SK-N-SH treated with all-trans-retinoic acid at 6 μM for 48 hours (cell line): Measurements from ENCODE around the gene ATP8A2.
"Not testable (repeated sequence)": the region's sequence is repeated elsewhere in the genome, so short reads cannot be mapped to it uniquely, and the experiment has no call there.

ENCODE experiments used
- ATAC-seq: fragments of 200-7000 bp; cut with Tn5 transposase; 3 replicates; pipeline ENCODE4 v1.9.1; 2020; ENCODE audit warnings: mild to moderate bottlenecking, moderate library complexity
- ARNTL ChIP-seq: fragments of 450-650 bp; formaldehyde crosslinking; IDR thresholded peaks from 2 replicates; pipeline ENCODE4 v1.5.0; 2020; ENCODE audit warnings: low read depth, mild to moderate bottlenecking, moderate library complexity, borderline replicate concordance
- BACH2 ChIP-seq: fragments of 250-450 bp; sonication (Bioruptor Pico); IDR thresholded peaks from 2 replicates; pipeline ENCODE4 v1.9.0; 2021; ENCODE audit warnings: mild to moderate bottlenecking, borderline replicate concordance
- CSDC2 ChIP-seq: fragments of 250-450 bp; sonication (Bioruptor Pico); IDR thresholded peaks from 2 replicates; pipeline ENCODE4 v1.5.0; 2020; ENCODE audit warnings: mild to moderate bottlenecking, moderate library complexity
- ESRRG ChIP-seq: fragments of 250-450 bp; sonication (Bioruptor Pico); IDR thresholded peaks from 2 replicates; pipeline ENCODE4 v1.6.1; 2021; ENCODE audit warnings: mild to moderate bottlenecking
- ISL1 ChIP-seq: fragments of 250-450 bp; sonication (Bioruptor Pico); IDR thresholded peaks from 2 replicates; pipeline ENCODE4 v2.1.2; 2022; ENCODE audit warnings: mild to moderate bottlenecking, moderate library complexity
- OSR1 ChIP-seq: fragments of 250-450 bp; sonication (Bioruptor Pico); IDR thresholded peaks from 2 replicates; pipeline ENCODE4 v1.8.0; 2022; ENCODE audit warnings: moderate library complexity, mild to moderate bottlenecking, inconsistent platforms
- PPARA ChIP-seq: fragments of 250-450 bp; sonication (Bioruptor Pico); IDR thresholded peaks from 2 replicates; pipeline ENCODE4 v1.5.0; 2020; ENCODE audit warnings: mild to moderate bottlenecking, borderline replicate concordance
- RARB ChIP-seq: fragments of 250-450 bp; sonication (Bioruptor Pico); IDR thresholded peaks from 2 replicates; pipeline ENCODE4 v1.8.0; 2021; ENCODE audit warnings: mild to moderate bottlenecking, moderate library complexity
- SNAI2 ChIP-seq: fragments of 250-450 bp; sonication (Bioruptor Pico); IDR thresholded peaks from 2 replicates; pipeline ENCODE4 v1.5.0; 2020; ENCODE audit warnings: mild to moderate bottlenecking, moderate library complexity
- TCF4 ChIP-seq: fragments of 250-450 bp; sonication (Bioruptor Pico); IDR thresholded peaks from 2 replicates; pipeline ENCODE4 v1.8.0; 2021; ENCODE audit warnings: mild to moderate bottlenecking, moderate library complexity, borderline replicate concordance
- ZC3H10 ChIP-seq: fragments of 250-450 bp; sonication (Bioruptor Pico); IDR thresholded peaks from 2 replicates; pipeline ENCODE4 v1.5.1; 2021; ENCODE audit warnings: mild to moderate bottlenecking, moderate library complexity
- ZFP3 ChIP-seq: fragments of 250-450 bp; sonication (Bioruptor Pico); IDR thresholded peaks from 2 replicates; pipeline ENCODE4 v1.5.0; 2020; ENCODE audit warnings: mild to moderate bottlenecking, moderate library complexity
- ZFP30 ChIP-seq: fragments of 450-650 bp; formaldehyde crosslinking; IDR thresholded peaks from 2 replicates; pipeline ENCODE4 v1.5.0; 2022; ENCODE audit warnings: mild to moderate bottlenecking, moderate library complexity
- ZNF565 ChIP-seq: fragments of 450-650 bp; formaldehyde crosslinking; conservative IDR thresholded peaks from 2 replicates; pipeline ENCODE4 v1.5.0; 2020; ENCODE audit warnings: low read depth, mild to moderate bottlenecking, moderate library complexity
- ZNF70 ChIP-seq: fragments of 450-650 bp; formaldehyde crosslinking; IDR thresholded peaks from 2 replicates; pipeline ENCODE4 v1.5.0; 2020; ENCODE audit warnings: mild to moderate bottlenecking, moderate library complexity
- ZNF8 ChIP-seq: fragments of 450-650 bp; formaldehyde crosslinking; IDR thresholded peaks from 2 replicates; pipeline ENCODE4 v1.5.0; 2020; ENCODE audit warnings: mild to moderate bottlenecking, moderate library complexity
- TF ChIP-seq, protein P1 (sequence below): fragments of 250-450 bp; sonication (Bioruptor Pico); IDR thresholded peaks from 2 replicates; pipeline ENCODE4 v1.5.1; 2020; ENCODE audit warnings: low read depth, mild to moderate bottlenecking, moderate library complexity
- TF ChIP-seq, protein P2 (sequence below): fragments of 250-450 bp; sonication (Bioruptor Pico); IDR thresholded peaks from 2 replicates; pipeline ENCODE4 v1.8.0; 2020; ENCODE audit warnings: mild to moderate bottlenecking, moderate library complexity, borderline replicate concordance
- TF ChIP-seq, protein P3 (sequence below): fragments of 250-450 bp; sonication (Bioruptor Pico); IDR thresholded peaks from 2 replicates; pipeline ENCODE4 v1.5.0; 2020; ENCODE audit warnings: mild to moderate bottlenecking, moderate library complexity
- TF ChIP-seq, protein P4 (sequence below): fragments of 250-450 bp; sonication (Bioruptor Pico); IDR thresholded peaks from 2 replicates; pipeline ENCODE4 v1.5.1; 2021; ENCODE audit warnings: mild to moderate bottlenecking, moderate library complexity
- TF ChIP-seq, protein P5 (sequence below): fragments of 250-450 bp; sonication (Bioruptor Pico); IDR thresholded peaks from 2 replicates; pipeline ENCODE4 v1.8.0; 2021; ENCODE audit warnings: low read depth, mild to moderate bottlenecking, moderate library complexity, borderline replicate concordance

Gene ATP8A2

DNA sequence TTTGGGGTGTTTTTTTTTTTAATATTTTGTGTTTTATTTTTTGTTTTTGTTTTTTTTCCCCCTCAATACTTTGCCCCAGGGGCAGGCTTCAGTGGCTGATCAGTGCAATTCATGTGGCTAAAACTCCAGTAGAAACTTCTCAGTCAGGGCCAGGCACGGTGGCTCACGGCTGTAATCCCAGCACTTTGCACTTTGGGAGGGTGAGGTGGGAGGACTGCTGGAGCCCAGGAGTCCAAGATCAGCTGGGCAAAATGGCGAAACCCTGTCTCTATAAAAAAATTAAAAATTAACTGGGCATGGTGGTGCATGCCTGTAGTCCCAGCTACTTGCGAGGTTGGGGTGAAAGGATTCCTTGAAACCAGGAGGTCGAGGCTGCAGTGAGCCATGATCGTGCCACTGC is 17.4 kb upstream of the ATP8A2 start:
- TF ChIP-seq ZFP3 (CRISPR knock-in tag), result no peak
- TF ChIP-seq, protein P1, sequence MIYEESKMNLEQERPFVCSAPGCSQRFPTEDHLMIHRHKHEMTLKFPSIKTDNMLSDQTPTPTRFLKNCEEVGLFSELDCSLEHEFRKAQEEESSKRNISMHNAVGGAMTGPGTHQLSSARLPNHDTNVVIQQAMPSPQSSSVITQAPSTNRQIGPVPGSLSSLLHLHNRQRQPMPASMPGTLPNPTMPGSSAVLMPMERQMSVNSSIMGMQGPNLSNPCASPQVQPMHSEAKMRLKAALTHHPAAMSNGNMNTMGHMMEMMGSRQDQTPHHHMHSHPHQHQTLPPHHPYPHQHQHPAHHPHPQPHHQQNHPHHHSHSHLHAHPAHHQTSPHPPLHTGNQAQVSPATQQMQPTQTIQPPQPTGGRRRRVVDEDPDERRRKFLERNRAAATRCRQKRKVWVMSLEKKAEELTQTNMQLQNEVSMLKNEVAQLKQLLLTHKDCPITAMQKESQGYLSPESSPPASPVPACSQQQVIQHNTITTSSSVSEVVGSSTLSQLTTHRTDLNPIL, result no peak
- TF ChIP-seq SNAI2 (CRISPR knock-in tag), result no peak
- TF ChIP-seq, protein P2, sequence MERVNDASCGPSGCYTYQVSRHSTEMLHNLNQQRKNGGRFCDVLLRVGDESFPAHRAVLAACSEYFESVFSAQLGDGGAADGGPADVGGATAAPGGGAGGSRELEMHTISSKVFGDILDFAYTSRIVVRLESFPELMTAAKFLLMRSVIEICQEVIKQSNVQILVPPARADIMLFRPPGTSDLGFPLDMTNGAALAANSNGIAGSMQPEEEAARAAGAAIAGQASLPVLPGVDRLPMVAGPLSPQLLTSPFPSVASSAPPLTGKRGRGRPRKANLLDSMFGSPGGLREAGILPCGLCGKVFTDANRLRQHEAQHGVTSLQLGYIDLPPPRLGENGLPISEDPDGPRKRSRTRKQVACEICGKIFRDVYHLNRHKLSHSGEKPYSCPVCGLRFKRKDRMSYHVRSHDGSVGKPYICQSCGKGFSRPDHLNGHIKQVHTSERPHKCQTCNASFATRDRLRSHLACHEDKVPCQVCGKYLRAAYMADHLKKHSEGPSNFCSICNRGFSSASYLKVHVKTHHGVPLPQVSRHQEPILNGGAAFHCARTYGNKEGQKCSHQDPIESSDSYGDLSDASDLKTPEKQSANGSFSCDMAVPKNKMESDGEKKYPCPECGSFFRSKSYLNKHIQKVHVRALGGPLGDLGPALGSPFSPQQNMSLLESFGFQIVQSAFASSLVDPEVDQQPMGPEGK, result no peak
- TF ChIP-seq ZFP30, result no peak
- no peak for TF ChIP-seq PPARA
- TF ChIP-seq, protein P3, sequence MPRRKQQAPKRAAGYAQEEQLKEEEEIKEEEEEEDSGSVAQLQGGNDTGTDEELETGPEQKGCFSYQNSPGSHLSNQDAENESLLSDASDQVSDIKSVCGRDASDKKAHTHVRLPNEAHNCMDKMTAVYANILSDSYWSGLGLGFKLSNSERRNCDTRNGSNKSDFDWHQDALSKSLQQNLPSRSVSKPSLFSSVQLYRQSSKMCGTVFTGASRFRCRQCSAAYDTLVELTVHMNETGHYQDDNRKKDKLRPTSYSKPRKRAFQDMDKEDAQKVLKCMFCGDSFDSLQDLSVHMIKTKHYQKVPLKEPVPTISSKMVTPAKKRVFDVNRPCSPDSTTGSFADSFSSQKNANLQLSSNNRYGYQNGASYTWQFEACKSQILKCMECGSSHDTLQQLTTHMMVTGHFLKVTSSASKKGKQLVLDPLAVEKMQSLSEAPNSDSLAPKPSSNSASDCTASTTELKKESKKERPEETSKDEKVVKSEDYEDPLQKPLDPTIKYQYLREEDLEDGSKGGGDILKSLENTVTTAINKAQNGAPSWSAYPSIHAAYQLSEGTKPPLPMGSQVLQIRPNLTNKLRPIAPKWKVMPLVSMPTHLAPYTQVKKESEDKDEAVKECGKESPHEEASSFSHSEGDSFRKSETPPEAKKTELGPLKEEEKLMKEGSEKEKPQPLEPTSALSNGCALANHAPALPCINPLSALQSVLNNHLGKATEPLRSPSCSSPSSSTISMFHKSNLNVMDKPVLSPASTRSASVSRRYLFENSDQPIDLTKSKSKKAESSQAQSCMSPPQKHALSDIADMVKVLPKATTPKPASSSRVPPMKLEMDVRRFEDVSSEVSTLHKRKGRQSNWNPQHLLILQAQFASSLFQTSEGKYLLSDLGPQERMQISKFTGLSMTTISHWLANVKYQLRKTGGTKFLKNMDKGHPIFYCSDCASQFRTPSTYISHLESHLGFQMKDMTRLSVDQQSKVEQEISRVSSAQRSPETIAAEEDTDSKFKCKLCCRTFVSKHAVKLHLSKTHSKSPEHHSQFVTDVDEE (CRISPR knock-in tag), result no peak
- no peak for TF ChIP-seq ZNF70 (CRISPR knock-in tag)
- TF ChIP-seq, protein P4, sequence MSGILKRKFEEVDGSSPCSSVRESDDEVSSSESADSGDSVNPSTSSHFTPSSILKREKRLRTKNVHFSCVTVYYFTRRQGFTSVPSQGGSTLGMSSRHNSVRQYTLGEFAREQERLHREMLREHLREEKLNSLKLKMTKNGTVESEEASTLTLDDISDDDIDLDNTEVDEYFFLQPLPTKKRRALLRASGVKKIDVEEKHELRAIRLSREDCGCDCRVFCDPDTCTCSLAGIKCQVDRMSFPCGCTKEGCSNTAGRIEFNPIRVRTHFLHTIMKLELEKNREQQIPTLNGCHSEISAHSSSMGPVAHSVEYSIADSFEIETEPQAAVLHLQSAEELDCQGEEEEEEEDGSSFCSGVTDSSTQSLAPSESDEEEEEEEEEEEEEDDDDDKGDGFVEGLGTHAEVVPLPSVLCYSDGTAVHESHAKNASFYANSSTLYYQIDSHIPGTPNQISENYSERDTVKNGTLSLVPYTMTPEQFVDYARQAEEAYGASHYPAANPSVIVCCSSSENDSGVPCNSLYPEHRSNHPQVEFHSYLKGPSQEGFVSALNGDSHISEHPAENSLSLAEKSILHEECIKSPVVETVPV (CRISPR knock-in tag), result no peak
- no peak for TF ChIP-seq TCF4 (CRISPR knock-in tag)
- no peak for TF ChIP-seq ZNF565 (CRISPR knock-in tag)
- no peak for TF ChIP-seq BACH2 (CRISPR knock-in tag)
- TF ChIP-seq, all 23 proteins: peak for 0

DNA sequence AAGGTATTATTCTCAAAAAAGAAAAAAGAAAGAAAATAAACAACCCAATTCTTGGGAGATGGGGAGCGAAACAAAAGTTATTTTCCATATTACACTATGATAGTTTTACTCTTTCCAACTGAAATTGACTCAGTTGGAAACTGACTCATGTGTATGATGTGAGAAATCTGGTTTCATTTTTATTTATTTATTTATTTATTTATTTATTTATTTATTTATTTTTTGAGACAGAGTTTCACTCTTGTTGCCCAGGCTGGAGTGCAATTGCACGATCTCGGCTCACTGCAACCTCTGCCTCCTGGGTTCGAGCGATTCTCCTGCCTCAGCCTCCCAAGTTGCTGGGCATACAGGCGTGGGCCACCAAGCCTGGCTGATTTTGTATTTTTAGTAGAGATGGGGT is 11.3 kb upstream of the ATP8A2 start:
- ATAC-seq, result not testable (repeated sequence)

More for the DNA sequence above, 17.4 kb upstream of the ATP8A2 start:
- no peak for ATAC-seq

DNA sequence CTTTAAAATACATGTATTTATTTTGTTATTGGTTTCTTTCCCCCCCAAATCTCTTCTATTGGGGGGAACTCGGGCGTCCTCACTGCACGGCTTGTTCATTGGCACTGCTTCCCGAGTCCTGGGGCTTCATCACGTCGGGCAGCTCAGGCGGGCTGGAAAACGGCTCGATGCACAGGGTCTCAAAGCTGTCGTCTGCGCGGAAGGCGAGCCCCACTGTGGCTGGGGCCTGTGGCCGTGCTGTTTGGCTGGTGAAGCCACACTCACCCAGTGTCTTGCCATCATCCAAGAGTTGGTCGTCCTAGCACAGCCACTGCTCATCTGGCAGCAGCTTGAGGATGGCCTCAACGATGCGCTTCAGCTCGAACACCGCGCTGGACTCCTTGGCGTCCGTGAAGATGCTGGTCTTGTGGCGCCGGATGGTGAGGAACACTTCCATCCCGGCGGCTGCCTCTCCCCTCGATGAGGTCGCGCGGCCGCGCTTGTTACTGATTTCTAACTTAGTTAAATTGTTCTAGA is 6.0 kb upstream of the ATP8A2 start:
- no peak for TF ChIP-seq ZNF565 (CRISPR knock-in tag)
- TF ChIP-seq ZC3H10, result no peak
- TF ChIP-seq OSR1 (CRISPR knock-in tag), result no peak
- TF ChIP-seq ZNF70 (CRISPR knock-in tag), result no peak
- no peak for TF ChIP-seq BACH2 (CRISPR knock-in tag)
- TF ChIP-seq, protein P4 (CRISPR knock-in tag), result no peak
- no peak for TF ChIP-seq ARNTL (CRISPR knock-in tag)
- no peak for TF ChIP-seq RARB (CRISPR knock-in tag)
- no peak for TF ChIP-seq ZFP30
- TF ChIP-seq, protein P3 (CRISPR knock-in tag), result no peak
- TF ChIP-seq ZNF8 (CRISPR knock-in tag), result no peak
- TF ChIP-seq SNAI2 (CRISPR knock-in tag), result no peak
- no peak for TF ChIP-seq PPARA
- TF ChIP-seq ESRRG, result no peak
- TF ChIP-seq, protein P2, result no peak
- no peak for TF ChIP-seq TCF4 (CRISPR knock-in tag)
- TF ChIP-seq, protein P5, sequence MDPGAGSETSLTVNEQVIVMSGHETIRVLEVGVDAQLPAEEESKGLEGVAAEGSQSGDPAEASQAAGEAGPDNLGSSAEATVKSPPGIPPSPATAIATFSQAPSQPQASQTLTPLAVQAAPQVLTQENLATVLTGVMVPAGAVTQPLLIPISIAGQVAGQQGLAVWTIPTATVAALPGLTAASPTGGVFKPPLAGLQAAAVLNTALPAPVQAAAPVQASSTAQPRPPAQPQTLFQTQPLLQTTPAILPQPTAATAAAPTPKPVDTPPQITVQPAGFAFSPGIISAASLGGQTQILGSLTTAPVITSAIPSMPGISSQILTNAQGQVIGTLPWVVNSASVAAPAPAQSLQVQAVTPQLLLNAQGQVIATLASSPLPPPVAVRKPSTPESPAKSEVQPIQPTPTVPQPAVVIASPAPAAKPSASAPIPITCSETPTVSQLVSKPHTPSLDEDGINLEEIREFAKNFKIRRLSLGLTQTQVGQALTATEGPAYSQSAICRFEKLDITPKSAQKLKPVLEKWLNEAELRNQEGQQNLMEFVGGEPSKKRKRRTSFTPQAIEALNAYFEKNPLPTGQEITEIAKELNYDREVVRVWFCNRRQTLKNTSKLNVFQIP (CRISPR knock-in tag), result no peak
- no peak for TF ChIP-seq CSDC2 (CRISPR knock-in tag)
- TF ChIP-seq ISL1 (CRISPR knock-in tag), result no peak
- TF ChIP-seq ZFP3 (CRISPR knock-in tag), result no peak
- ATAC-seq, result no peak
